GM19239 (cell line): ENCODE data around the gene GPX4.
"Not testable (repeated sequence)": the region's sequence is repeated elsewhere in the genome, so short reads cannot be mapped to it uniquely, and the experiment has no call there.

Experiments used
- DNase-seq: peaks from one replicate; pipeline ENCODE4 v3.0.0; 2011; ENCODE audit warnings: low spot score; ENCODE audit not compliant: insufficient read length
- FAIRE-seq: peaks from 2 replicates; lab custom pipeline; 2011; peaks lifted over from hg19 to GRCh38; lab: Jason Lieb, UNC

Gene GPX4

GRCh38 chr19:1112268-1113029 lies 8.7 kb downstream of the GPX4 start:
- DNase-seq = no peak
- no peak for FAIRE-seq

GRCh38 chr19:1113030-1113985 lies 9.5 kb downstream of the GPX4 start:
- peak; percentile 70 for FAIRE-seq

GRCh38 chr19:1113986-1114483 lies 10.2 kb downstream of the GPX4 start:
- DNase-seq (no peak), FAIRE-seq (no peak)

More at GRCh38 chr19:1113030-1113985, 9.5 kb downstream of the GPX4 start:
- DNase-seq = peak; percentile 100

DNA sequence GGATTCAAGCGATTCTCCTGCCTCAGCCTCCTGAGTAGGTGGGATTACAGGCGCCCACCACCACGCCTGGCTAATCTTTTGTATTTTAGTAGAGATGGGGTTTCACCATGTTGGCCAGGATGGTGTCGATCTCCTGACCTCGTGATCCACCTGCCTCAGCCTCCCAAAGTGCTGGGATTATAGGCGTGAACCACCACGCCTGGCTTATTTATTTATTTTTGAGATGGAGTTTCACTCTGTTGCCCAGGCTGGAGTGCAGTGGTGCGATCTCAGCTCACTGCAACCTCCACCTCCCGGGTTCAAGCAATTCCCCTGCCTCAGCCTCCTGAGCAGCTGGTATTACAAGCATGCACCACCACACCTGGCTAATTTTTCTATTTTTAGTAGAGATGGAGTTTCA lies 10.9 kb downstream of the GPX4 start:
- FAIRE-seq, DNase-seq: not testable (repeated sequence)

DNA sequence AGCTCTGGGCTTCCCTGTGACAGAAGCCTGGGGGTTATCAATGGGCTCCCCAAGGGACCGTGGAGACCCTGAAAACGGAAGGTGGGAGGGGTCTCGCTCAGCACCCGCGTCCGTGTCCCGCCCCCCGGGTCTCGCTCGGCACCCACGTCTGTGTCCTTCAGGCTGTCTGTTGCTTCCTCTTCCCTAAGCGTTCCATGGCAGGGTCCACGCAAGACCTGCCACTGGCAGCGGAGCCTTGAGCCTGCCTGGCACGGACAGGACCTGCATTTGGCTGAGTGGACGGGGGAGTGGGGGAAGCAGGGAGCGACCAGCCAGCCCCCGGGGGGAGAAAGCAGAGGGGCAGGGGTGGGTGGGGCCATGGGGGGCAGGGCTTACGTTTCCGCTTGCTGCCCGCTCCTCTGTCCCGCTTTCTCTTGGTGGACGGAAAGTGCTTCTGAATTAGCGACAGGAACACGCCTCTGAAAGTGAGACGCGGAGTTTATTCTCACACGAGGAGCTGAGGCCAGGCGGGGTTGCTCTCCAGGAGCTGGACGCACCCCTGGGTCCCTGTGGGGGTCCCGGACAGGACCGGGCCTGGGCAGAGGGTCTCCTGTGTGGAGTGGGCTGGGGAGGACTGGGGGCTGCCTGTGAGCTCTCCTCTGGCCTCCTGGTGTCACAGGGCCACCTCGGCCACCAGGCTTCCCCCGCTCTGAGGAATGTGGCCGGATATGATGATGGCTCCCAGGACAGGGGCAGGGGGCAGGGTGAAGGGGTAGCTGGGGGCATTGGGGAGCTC lies 12.0 kb downstream of the GPX4 start:
- DNase-seq = no peak
- FAIRE-seq = no peak

- DNase-seq = no peak
- FAIRE-seq = no peak
Observed at GRCh38 chr19:1116726-1117581, 13.2 kb downstream of the GPX4 start.

- no peak for FAIRE-seq
- no peak for DNase-seq
Observed at GRCh38 chr19:1117654-1118053, 13.9 kb downstream of the GPX4 start.

- FAIRE-seq = no peak
- DNase-seq = no peak
Observed at GRCh38 chr19:1118999-1119398, 15.2 kb downstream of the GPX4 start.

DNA sequence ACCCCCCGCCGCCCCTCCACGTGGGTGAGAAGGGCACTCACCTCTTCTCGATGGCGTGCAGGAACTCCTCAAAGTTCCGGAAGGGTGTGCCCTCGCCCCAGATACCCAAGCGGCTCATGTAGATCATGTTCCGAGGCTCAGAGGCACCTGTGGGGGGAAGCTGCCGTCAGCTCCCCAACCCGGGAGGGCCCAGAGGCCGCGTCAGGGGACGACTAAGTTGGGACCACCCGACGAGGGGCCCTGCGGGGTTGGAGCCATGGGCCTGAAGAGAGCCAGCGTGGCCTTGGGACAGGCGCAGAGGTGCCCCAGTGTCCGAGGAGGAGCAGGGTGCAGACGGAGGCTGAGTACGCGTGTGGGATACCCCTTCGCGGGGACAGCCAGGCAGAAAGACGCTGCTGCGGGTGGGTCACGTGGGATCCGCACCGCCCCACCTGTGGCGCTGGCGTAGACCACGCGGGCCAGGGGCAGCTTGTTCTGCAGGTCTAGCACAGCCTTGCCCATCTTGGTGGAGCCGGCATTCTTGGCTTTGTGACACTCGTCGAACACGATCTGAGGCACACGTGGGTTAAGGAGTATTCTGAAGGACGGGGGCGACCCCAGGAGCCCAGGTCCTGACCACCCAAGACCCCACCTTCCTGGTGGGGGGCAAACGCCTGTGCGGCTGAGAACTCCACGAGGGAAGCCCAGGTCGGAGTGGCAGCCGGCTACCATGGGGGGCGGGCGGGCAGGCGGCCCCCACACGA lies 15.9 kb downstream of the GPX4 start:
- FAIRE-seq (no peak), DNase-seq (no peak)

DNA sequence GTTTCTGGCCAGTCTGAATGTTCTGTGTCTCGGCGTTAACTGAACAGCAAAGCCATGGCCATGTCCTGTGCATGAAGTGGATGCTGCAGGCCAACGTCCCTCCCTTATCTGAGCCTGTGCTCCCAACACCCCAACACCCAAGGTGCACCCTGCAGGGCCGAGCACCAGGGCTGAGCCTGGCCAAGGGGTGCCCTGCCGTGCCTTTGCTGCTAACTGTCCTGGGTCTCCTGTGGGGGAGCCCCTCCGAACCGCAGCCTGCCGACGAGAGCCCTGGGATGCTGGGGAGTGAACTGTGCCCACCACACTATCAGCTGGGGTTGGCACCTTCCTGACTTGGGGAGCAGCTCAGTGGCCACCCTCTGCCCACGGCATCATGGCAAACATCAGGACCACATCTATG lies 17.6 kb downstream of the GPX4 start:
- FAIRE-seq = no peak
- no peak for DNase-seq

- FAIRE-seq = no peak
- DNase-seq = no peak
Observed at GRCh38 chr19:1122021-1122971, 18.5 kb downstream of the GPX4 start.

- DNase-seq (peak; percentile 81), FAIRE-seq (no peak)
Observed at GRCh38 chr19:1122972-1123363, 19.2 kb downstream of the GPX4 start.

DNA sequence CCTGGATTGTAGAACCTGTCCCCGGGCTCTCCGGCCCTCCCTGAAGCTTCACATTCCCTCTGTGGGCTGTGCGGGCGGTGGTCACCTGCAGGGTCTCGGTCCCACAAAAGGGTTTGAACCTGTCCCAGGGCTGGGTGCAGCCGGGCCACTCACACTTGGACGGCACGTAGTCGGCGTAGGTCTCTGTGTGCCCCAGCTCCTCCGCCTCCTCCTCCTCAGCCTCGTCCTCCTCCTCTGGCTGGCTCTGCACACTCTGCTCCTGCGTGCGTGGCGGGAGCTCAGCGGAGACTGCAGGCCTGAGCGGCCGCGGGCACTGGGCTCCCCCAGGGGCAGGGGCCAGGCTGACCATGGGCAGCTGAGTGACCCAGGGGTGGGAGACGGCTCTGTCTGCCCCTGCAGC lies 19.6 kb downstream of the GPX4 start:
- DNase-seq (no peak), FAIRE-seq (no peak)

DNA sequence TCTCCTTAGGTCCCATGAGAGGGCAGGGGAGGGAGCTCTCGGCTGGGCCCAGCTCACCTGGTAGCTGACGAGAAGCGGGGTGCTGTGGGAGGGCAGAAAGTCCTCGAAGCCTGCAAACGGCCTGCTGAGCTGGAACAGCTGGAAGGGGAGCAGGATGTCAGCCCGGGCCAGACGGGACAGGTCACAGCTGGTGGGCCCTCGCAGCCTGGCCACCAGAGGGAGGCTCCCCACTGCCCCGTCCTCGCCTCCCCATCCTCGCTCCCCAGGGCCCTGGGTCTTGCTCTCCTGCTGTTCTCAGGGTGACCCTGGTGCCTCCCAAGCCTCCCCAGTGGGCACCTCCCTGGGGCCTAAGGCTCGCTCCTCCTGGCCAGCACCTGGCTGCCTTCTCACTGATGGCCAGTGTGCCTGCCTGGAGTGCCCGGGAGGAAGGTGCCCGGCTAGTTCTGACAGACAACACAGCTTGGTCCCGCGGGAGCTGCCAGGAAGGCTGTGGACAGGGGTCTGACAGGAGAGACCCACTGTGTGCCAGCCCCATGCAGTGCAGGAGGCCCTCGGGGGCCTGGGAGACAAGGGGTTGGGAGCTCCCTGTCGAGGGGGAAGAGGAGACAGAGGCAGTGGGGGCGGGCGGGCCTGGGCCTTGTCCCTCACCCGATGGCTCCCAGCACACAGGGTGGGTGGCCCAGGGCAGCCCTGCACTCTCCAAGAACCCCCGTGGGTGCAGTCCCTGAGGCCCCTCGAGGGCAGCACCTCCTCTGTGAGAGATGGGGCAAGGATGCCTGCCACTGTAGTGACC lies 20.3 kb downstream of the GPX4 start:
- no peak for FAIRE-seq
- DNase-seq = no peak

GRCh38 chr19:1125601-1126467 lies 22.0 kb downstream of the GPX4 start:
- FAIRE-seq = no peak
- DNase-seq = no peak
